Parietal lobe (tissue), 1 donor: Measurements from ENCODE around the gene TBC1D4. TPM values are rescaled to one million over a fixed set of nuclear protein-coding genes. Genes with fewer than 3 reads are reported as not detected.

Experiments used
- total RNA-seq: library from RNA; depleted of rRNA; stranded (reverse); fragments of >200 nt; gene quantifications from one replicate; pipeline ENCODE4 v1.2.3, GENCODE V29; 2014

The TBC1D4 gene
- 18.2 TPM for total RNA-seq

GRCh38 chr13:75482070-75482819 lies at the start of gene TBC1D4:
TSS of gene TBC1D4 (minus strand) at chr13:75482169. CDS start at chr13:75481767, 402 bp downstream.

Other genes with a start within 250 kb of the TBC1D4 start
- gene COMMD6, start 55.7 kb upstream of the TBC1D4 start, total RNA-seq: 73.2 TPM
- gene UCHL3, start 67.6 kb upstream of the TBC1D4 start, total RNA-seq: 29.1 TPM
- gene LMO7, start 154.2 kb upstream of the TBC1D4 start, total RNA-seq: 275 TPM